ENCODE results near the gene TMEM123.
A peak's percentile ranks its signal among the peaks of the same experiment; 100 is the strongest.
"Not testable (repeated sequence)": the region's sequence is repeated elsewhere in the genome, so short reads cannot be mapped to it uniquely, and the experiment has no call there.

TMEM123 gene

DNA sequence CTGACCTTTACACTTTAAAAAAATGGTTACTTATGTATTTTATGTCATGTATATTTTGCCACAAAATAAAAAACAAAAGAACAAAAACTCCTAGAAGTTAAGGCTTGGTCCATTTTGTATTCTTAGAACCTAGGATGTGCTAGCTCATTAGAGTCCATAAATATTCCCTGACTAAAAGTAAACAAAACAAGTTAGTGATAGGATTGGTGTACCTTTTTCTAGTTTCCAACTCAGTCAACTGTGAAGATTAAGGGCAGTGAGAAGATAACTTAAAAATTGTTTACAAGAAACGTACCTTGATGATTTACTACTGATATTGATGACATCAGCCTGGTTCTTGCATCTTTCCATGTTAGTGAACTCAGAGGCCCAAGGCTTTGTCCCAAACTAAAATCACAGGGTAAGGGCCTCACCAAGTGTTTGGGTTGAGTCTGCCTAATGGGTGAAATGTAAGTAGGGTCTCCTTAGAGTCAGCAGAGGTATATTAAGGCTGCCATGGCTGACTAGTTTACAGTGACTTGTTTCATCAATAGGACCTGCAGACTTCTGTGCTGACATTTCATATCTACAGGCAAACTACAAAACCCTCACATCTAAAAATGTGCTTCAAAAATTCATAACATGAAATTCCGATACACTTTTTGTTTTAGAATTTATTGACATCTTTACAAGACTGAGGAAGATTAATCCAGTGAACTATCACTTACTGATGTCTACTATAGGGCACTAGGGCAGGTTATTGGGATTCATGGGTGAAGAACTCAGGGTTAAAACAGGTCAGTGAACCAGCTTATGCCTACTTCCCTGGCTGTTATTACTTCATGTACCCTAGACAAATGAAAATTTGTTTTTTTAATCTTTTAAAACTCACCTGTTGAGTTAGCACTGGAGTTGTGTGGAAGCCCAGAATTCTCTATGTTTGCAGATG lies 4.4 kb downstream of the TMEM123 start:
- no peak for DNase-seq

DNA sequence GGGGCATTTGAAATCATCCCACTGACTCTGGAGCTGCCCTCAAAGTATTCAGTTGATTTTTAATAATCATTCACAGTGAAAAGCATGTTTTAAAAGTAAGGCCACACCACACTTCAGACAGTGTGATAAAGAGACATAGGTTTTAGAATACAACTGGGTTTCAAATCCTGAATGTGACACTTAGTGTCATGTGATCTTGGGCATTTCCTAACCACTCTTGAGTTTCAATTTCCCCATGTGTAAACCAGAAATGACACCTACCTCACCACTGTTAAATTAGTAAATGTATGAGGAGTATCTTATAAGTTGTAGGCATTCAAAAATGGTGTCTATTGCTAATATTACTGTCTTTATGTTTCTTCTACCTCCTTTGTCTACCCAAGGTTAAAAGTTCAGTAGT lies 5.4 kb downstream of the TMEM123 start:
- DNase-seq = no peak

DNA sequence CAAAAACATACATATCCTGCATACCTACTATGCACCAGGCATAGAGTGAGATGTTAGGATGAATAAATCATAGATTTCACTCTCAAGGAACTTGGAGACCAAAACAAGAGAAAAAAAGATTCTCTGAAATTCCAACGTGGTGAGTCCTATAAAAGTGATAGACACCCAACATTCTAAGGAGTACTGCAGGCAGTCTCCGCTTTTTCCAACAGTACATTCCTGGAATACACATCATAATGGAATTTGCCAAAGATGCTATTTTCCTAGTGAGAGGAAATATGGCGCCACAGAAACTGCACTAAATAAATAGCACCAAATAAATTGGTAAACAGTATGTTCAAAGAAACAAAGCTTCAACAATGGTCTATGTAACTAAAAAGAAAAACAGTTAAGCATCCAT lies 6.0 kb downstream of the TMEM123 start:
- no peak for DNase-seq

DNA sequence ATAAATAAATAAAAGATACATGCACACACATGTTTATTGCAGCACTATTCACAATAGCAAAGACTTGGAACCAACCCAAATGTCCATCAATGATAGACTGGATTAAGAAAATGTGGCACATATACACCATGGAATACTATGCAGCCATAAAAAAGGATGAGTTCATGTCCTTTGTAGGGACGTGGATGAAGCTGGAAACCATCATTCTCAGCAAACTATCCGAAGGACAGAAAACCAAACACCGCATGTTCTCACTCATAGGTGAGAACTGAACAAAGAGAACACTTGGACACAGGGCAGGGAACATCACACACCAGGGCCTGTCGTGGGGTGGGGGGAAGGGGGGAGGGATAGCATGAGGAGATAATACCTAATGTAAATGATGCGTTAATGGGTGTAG lies 7.9 kb downstream of the TMEM123 start:
- not testable (repeated sequence) for DNase-seq

DNA sequence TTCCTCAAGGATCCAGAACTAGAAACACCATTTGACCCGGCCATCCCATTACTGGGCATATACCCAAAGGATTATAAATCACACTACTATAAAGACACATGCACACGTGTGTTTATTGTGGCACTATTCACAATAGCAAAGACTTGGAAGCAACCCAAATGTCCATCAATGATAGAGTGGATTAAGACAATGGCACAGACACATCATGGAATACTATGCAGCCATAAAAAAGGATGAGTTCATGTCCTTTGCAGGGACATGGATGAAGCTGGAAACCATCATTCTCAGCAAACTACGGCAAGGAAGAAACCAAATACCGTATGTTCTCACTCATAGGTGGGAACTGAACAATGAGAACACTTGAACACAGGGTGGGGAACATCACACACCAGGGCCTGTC lies 8.4 kb downstream of the TMEM123 start:
- DNase-seq = not testable (repeated sequence)

DNA sequence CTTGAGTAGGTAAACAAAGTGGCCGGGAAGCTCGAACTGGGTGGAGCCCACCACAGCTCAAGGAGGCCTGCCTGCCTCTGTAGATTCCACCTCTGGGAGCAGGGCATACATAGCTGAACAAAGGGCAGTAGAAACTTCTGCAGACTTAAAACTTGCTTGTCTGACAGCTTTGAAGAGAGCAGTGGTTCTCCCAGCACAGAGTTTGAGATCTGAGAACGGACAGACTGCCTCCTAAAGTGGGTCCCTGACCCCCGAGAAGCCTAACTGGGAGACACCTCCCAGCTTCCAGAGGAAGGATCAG lies 13.6 kb downstream of the TMEM123 start:
- not testable (repeated sequence) for DNase-seq

DNA sequence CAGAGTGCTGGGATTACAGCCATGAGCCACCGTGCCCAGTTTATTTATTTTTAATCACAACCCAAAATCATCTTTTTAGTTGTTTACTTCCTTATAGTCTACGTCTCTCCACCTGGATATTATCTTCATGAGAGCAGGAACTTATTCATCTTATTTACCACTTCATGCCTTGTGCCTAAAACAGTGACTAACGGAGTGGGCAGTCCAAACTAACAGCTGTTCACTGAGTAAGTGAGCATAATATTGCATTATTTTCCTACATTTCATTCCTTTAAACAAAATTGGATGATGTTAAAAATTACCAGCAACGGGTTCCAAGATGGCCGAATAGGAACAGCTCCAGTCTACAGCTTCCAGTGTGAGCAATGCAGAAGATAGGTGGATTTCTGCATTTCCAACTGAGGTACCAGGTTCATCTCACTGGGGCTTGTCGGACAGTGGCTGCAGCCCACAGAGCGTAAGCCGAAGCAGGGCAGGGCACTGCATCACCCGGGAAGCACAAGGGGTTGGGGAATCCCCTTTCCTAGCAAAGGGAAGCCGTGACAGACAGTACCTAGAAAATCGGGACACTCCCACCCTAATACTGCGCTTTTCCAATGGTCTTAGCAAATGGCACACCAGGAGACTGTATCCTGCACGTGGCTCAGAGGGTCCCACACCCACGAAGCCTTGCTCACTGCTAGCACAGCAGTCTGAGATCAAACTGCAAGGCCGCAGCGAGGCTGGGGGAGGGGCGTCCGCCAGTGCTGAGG lies 14.1 kb downstream of the TMEM123 start:
- DNase-seq = peak; percentile 54

DNA sequence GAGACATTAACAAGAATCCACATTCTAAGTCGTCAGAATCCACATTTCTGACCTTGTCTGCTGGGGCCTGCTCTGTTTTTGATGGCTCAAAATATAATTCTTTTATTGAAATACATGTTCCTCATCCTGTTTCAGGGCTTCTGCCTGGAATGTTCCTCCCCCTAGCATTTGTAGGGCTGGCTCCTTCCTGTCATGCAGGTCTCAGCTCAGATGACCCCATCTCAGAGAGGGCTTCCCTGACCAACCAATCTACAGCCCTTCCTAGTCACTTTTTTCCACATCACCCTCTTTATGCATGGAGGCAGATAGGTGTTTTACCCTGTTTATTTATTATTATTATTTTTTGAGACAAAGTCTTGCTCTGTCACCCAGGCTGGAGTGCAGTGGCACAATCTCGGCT lies 14.8 kb downstream of the TMEM123 start:
- no peak for DNase-seq

DNA sequence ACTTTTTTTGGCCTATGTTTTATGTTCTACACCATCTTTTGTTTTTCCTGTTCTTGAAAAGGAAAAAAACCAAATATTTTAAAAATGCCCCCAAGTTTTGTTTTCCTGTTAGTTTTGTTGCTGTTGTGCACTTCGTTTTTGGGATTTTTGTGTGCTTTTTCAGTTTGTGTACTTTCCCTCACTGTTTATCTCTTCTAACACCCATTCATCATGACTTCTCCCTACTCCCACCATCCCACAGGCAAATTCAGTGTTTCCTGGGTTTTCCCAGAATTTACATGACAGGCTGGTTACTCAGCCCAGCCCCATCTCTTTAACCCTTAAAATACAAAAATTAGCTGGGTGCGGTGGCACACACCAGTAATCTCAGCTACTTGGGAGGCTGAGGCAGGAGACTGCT lies 15.6 kb downstream of the TMEM123 start:
- no peak for DNase-seq

DNA sequence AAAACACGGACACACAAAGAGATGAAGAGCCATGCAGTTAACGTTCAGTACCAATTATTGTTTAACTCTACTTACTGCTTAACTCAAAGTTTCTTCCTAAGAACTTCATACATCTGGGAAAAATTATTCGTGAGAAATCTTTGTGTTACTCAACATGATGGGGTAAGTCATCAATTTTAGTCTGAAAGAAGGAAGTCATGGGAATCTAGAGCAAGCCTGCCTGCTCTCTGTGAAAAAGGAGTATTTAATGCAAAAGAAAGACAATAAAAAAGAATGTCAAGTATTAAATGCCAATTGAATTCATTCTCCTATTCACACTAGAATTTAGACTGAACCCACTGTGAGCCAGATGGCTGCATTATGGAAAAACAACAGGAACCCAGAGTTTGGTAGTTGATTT lies 16.0 kb downstream of the TMEM123 start:
- DNase-seq = no peak

DNA sequence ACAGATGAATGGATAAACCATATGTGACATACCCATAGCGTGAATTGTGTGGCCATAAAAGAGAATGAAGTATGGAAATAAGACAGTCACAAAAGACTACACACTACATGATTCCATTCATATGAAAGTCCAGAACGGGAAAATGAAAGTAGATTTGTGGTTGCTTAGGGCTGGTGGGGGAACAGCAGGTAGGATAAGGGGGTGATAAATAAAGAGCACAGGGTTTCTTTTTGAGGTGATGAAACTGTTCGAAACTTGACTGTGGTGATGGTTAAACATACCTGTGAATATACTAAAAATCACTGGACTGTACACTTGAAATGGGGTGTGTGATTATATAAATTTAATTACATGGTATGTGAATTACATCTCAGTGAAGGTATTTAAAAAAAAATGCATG lies 16.9 kb downstream of the TMEM123 start:
- DNase-seq = no peak

DNA sequence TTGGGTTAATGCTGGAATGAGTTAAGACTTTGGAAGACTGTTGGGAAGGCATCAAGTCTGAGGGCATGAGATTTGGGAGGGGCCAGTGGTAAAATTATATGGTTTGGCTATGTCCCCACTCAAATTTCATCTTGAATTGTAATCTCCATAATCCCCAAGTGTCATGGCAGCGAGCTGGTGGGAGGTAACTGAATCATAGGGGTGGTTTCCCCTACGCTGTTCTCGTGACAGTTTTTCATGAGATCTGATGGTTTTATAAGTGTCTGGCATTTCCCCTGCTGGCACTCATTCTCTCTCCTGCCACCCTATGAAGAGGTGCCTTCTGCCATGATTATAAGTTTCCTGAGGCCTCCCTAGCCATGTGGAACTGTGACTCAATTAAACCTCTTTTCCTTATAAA lies 19.0 kb downstream of the TMEM123 start:
- not testable (repeated sequence) for DNase-seq

DNA sequence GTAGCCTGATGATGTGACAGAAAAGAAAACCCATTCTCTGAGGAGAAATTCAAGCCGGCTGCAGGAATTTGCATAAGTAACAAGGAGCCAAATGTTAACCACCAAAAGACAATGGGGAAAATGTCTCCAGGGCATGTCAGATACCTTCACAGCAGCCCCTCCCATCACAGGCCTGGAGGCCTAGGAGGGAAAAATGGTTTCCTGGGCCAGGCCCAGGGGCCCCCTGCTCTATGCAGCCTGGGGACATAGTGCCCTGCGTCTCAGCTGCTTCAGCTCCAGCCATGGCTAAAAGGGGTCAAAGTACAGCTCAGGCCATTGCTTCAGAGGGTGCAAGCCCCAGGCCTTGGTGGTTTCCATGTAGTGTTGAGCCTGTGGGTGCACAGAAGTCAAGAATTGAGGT lies 20.0 kb downstream of the TMEM123 start:
- DNase-seq = not testable (repeated sequence)

DNA sequence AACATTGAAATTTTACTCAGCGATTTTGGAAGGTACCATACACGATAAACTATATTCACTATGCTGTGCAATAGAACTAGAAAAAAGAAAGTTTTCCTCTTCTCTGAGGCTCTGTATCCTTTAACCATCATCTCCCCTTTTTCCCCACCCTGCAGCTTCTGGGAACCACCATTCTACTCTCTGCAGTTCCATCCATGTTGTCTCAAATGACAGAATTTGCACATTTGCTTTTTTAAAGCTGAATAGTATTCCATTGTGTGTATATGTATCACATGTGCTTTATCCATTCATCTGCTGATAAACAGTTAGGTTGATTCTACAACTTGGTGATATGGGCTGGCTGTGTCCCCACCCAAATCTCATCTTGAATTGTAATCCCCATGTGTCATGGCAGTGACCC lies 21.2 kb downstream of the TMEM123 start:
- no peak for DNase-seq

DNA sequence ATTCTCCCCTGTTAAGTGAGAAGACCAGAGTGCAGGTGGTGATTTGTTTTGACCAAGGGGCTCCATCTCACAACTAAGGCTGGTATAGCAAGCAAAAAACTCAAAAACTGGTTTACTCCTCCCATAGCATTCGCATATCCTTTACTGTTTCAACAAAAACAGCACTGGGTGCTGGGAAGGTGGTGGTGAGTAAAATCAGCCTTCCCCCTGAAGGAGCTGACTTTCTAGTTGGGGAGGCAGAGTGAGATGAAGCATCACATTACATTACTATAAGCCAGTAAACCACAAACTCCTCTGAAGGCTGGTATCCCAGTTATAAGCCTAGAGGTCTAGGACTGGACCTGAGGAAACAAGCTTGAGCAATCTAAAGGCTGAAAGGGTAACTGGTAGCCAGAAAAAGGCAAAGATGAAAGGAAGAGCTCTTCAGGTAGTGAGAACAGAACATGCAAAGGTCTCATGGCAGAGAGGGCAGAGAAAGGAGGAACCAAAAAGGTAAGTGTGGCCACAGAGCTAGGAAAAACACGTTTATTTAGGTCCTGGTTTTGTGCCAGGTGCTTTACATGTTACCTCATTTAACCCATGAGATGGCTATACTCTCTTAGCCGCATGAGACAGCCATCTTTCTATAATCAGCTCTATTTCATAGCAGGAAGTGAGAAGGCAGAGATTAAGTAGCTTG lies 22.3 kb downstream of the TMEM123 start:
- DNase-seq = no peak

DNA sequence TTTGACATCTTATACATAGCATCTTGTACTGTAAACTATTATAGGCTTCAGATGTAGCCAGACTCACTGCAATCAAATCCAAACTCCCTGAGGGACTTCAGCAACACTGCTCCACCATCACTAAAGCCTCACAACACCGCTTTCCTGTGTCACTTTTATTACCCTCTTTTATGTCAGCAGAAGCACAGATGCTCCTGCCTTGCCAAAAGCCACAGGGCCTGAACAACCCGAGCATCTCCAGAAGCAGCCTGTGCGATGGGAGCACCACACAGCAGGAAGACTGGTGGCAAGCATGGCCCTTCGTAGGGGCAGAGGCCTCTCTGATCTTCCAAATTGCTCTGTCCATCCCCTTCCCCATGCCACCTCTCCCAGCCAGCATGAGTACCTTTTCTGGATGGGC lies 22.9 kb downstream of the TMEM123 start:
- peak; percentile 26 for DNase-seq

DNA sequence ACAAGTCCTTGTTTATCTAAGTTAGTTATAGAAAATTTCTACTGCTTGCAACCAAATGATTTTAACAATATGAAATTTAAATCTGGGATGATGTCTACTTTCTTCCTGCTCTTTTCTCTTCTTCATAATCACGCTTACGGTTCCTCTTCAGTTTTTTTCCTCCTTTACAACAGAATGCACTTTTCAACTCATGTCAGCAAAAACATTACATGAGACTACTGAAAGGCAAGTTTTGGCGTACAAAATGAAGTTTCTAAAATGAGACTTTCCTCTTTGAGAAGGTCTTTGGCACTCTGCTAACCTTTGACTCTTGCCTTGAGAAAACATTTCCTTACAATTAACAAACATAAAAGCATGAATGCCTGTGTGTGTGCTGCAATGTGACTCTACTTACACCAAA lies 23.3 kb downstream of the TMEM123 start:
- DNase-seq = no peak

DNA sequence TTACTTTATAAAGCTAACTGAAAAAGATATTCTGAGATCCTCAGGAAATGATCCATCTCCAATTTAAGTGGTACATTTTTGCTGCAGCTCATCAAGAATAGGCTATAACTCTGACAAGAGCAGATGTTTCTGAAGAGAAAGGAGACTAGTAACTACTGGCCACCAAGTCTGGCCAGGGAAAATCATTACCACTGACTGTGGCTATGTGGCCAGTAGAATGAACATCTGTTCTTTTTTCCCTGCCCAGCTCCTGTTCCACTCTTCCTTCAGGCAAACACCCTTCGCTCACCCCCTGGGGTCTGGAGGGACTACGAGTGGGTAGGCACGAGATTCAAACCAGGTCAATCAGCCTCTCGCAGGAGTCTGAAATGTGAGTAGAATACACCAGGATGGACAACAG lies 23.9 kb downstream of the TMEM123 start:
- DNase-seq = no peak

DNA sequence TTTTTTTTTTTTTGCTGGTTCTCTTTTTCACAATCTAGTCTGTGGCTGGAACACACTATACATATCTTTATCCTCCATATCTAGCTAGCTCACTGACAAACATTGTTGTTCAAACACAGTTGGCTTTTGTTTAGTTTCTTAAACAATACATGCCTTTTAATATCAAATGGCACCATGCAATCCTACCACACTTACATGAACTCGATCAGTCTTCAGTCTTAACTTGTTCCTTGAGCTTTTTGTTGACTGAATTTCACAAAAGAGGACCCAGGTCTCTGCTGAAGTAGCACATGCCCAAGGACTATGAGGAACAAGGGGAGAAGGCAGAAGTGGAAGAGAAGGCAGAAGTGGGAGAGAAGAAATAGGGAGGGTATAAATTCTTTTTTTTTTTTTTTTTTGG lies 25.5 kb downstream of the TMEM123 start:
- no peak for DNase-seq

DNA sequence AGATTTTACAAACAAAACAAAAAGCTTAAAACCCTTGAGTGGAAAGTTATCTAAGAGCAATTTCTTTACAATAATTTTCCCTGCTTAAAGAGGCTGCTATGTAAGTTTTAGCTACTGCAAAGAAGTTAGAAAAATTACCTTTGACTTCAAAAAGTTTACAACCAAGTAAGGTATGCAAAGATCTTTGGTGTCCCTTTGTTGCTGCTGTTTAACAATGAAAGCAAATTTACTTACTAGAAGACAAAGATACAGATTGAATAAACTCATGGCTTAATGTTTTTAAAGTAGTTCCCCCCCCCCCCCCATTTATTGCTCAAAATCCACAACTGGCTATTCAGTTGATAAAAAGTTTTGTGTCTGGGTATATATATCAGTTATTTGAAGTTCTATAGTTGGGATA lies 26.0 kb downstream of the TMEM123 start:
- no peak for DNase-seq

DNA sequence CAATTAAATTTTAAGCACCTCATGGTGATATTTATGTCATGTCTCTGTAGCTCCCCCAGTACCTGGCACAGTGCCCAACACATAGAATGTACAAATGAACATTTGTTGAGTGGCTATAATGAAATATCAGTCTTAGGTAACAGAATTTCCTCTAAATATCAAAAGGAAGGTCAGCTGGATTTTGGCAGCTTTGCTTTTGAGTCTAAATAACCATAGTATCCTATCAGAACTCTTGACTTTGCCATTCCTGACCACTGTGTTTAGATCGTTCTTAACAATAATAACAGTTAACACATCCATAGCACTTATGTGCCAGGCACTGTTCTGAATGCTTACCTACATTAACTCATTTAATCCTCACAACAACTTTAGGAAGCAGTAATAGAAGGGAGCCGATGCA lies 26.6 kb downstream of the TMEM123 start:
- DNase-seq = no peak

DNA sequence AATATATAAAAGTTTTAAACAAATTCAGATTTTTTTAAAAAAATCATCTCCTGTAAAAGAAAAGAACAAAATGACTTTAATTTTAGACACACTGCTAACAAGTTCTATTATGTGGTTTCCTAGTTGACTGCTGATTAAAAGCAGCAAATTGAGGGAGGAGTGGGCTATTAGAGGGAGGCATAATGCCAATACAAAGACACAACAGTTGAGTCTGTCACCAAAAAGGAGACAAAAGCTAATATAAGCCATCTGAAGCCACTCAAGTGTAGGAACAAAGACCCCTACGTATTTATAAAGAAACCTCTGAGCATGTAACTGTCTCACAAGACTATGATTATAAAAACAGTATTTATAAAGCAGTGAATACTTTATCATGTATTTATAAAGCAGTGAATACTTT lies 28.6 kb downstream of the TMEM123 start:
- no peak for DNase-seq

DNA sequence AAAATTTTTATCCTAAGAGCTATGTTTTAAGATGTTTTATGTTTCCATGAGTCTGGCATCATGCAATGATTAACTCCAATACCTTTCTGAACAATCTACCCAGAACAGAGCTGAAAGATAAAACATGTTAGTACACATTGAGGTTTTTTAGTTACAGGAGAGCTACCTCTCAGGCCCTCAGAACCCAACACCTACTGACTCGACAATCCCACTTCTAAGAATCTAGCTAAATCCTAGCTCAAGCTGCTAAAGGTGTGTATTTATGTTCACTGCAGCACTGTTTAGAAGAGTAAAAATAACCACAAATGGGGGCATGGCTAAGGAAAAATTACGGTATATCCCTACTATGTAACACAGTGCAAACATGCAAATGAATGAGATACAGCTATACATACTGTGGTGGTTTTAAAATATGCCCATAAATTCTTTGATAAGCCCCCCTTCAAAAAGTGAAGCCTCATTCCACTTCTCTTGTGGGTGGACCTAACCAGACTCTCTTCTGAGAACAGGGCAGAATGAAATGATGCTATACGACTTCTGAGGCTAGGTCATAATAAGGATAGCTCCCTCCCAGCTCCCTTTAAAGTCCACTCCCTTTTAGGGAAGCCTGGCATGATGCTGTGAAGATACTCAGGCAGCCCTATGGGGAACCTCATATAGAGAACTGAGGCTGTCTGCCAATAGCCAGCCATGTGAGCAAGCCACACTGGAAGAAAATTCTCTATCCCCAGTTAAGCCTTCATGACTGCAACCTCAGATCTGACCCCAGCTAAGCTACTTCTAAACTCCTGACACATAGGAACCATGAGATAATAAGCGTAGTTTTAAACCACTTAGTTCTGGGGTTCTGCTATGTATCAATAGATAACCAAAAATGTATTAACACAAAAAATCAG lies 29.5 kb downstream of the TMEM123 start:
- no peak for DNase-seq

All from CD4-positive, alpha-beta T cell treated with Interleukin-6 for 4 hours (primary cell).